HCT116 (cell line): ENCODE measurements around the gene AGER.

Experiments
- CTCF ChIP-seq, 3 experiments: fragments of 200-600 bp in 1 of 3; sonication (generic) in 1 of 3; IDR thresholded peaks in 2 of 3; conservative IDR thresholded peaks in 1 of 3; 2 replicates each; pipeline ENCODE4 v1.5.1; 2012 to 2017; ENCODE audit warnings: low read depth in 2 of 3, low read length in 2 of 3, antibody characterized with exemption in 1 of 3, borderline replicate concordance in 1 of 3, control low read depth in 1 of 3, mild to moderate bottlenecking in 1 of 3, mixed read lengths in 1 of 3, mixed run types in 1 of 3, moderate library complexity in 1 of 3; ENCODE audit not compliant: insufficient read depth in 1 of 3
- FOSL1 ChIP-seq: IDR thresholded peaks from 2 replicates; pipeline ENCODE4 v1.6.1; 2012; ENCODE audit warnings: low read depth
- POLR2AphosphoS5 ChIP-seq: IDR thresholded peaks from 2 replicates; pipeline ENCODE4 v1.6.1; 2011; ENCODE audit warnings: mild to moderate bottlenecking, low read depth, low read length, moderate library complexity
- SIN3A ChIP-seq: IDR thresholded peaks from 2 replicates; pipeline ENCODE4 v1.6.1; 2012; ENCODE audit warnings: low read depth
- YY1 ChIP-seq: IDR thresholded peaks from 2 replicates; pipeline ENCODE4 v1.6.1; 2011; ENCODE audit warnings: low read length, low read depth, moderate library complexity, mild to moderate bottlenecking; ENCODE audit not compliant: insufficient replicate concordance; ENCODE audit errors: extremely low read depth

GRCh38 chr6:32182555-32182981 is 1.5 kb downstream of the AGER start:
- no peak for TF ChIP-seq SIN3A
- no peak for TF ChIP-seq CTCF (IDR thresholded peaks at IDR 0.05 in 2 of 3, conservative IDR thresholded peaks at IDR 0.05 in 1 of 3; ENCODE audit: borderline replicate concordance in 1 of 3, insufficient read depth in 1 of 3, low read depth in 2 of 3, low read length in 2 of 3)
- no peak for TF ChIP-seq POLR2AphosphoS5
- no peak for TF ChIP-seq FOSL1
- no peak for TF ChIP-seq YY1
